ENCODE data around the gene ZCCHC24.

ZCCHC24 gene

GRCh38 chr10:79445161-79445976 is at the start of gene ZCCHC24:
Gene ZCCHC24 (minus strand): TSS chr10:79445624. CDS start chr10:79445440, 184 bp downstream.
- in situ Hi-C loops (cut with MboI; ENCODE audit: low sequenced_read_pairs): no loop called here

- in situ Hi-C loops (cut with MboI; ENCODE audit: low sequenced_read_pairs): loop anchor here (10.0 to 25.0 kb wide), 2 partner anchors 651 to 718 kb away; partner anchors contain the start of gene ANXA11
Measured at GRCh38 chr10:79493806-79494205, 48.4 kb upstream of the ZCCHC24 start.

- in situ Hi-C loops (cut with MboI; ENCODE audit: low sequenced_read_pairs): loop anchor here (10.0 to 25.0 kb wide), 2 partner anchors 652 to 719 kb away; partner anchors contain the start of gene ANXA11
Measured at GRCh38 chr10:79492839-79493238, 47.4 kb upstream of the ZCCHC24 start.

- in situ Hi-C loops (cut with MboI; ENCODE audit: low sequenced_read_pairs): loop anchor here (10.0 to 25.0 kb wide), 2 partner anchors 653 to 720 kb away; partner anchors contain the start of gene ANXA11
Measured at GRCh38 chr10:79492256-79492655, 46.8 kb upstream of the ZCCHC24 start.

- in situ Hi-C loops (cut with MboI; ENCODE audit: low sequenced_read_pairs): loop anchor here (10.0 to 25.0 kb wide), 2 partner anchors 654 to 721 kb away; partner anchors contain the start of gene ANXA11
Measured at GRCh38 chr10:79491143-79491835, 45.9 kb upstream of the ZCCHC24 start.

GRCh38 chr10:79490400-79491142 is 45.1 kb upstream of the ZCCHC24 start:
- in situ Hi-C loops (cut with MboI; ENCODE audit: low sequenced_read_pairs): loop anchor here (10.0 to 25.0 kb wide), 2 partner anchors 654 to 722 kb away; partner anchors contain the start of gene ANXA11

- in situ Hi-C loops (cut with MboI; ENCODE audit: low sequenced_read_pairs): loop anchor here (25.0 kb wide), 1 partner anchor 723 kb away; the partner anchor contains the start of gene ANXA11
Measured at GRCh38 chr10:79488870-79489269, 43.4 kb upstream of the ZCCHC24 start.

GRCh38 chr10:79488336-79488735 is 42.9 kb upstream of the ZCCHC24 start:
- in situ Hi-C loops (cut with MboI; ENCODE audit: low sequenced_read_pairs): loop anchor here (25.0 kb wide), 1 partner anchor 724 kb away; the partner anchor contains the start of gene ANXA11

GRCh38 chr10:79487296-79488194 is 42.1 kb upstream of the ZCCHC24 start:
- in situ Hi-C loops (cut with MboI; ENCODE audit: low sequenced_read_pairs): loop anchor here (25.0 kb wide), 1 partner anchor 725 kb away; the partner anchor contains the start of gene ANXA11

- in situ Hi-C loops (cut with MboI; ENCODE audit: low sequenced_read_pairs): loop anchor here (25.0 kb wide), 1 partner anchor 728 kb away; the partner anchor contains the start of gene ANXA11
Measured at GRCh38 chr10:79484476-79484875, 39.1 kb upstream of the ZCCHC24 start.

GRCh38 chr10:79483948-79484347 is 38.5 kb upstream of the ZCCHC24 start:
- in situ Hi-C loops (cut with MboI; ENCODE audit: low sequenced_read_pairs): loop anchor here (25.0 kb wide), 1 partner anchor 728 kb away; the partner anchor contains the start of gene ANXA11

- in situ Hi-C loops (cut with MboI; ENCODE audit: low sequenced_read_pairs): loop anchor here (25.0 kb wide), 1 partner anchor 729 kb away; the partner anchor contains the start of gene ANXA11
Measured at GRCh38 chr10:79483299-79483698, 37.9 kb upstream of the ZCCHC24 start.

- in situ Hi-C loops (cut with MboI; ENCODE audit: low sequenced_read_pairs): loop anchor here (25.0 kb wide), 1 partner anchor 730 kb away; the partner anchor contains the start of gene ANXA11
Measured at GRCh38 chr10:79482741-79483140, 37.3 kb upstream of the ZCCHC24 start.

GRCh38 chr10:79482304-79482703 is 36.9 kb upstream of the ZCCHC24 start:
- in situ Hi-C loops (cut with MboI; ENCODE audit: low sequenced_read_pairs): loop anchor here (25.0 kb wide), 1 partner anchor 730 kb away; the partner anchor contains the start of gene ANXA11

GRCh38 chr10:79479283-79479909 is 34.0 kb upstream of the ZCCHC24 start:
- in situ Hi-C loops (cut with MboI; ENCODE audit: low sequenced_read_pairs): loop anchor here (25.0 kb wide), 1 partner anchor 733 kb away; the partner anchor contains the start of gene ANXA11

GRCh38 chr10:79477456-79477855 is 32.0 kb upstream of the ZCCHC24 start:
- in situ Hi-C loops (cut with MboI; ENCODE audit: low sequenced_read_pairs): loop anchor here (25.0 kb wide), 1 partner anchor 735 kb away; the partner anchor contains the start of gene ANXA11

- in situ Hi-C loops (cut with MboI; ENCODE audit: low sequenced_read_pairs): loop anchor here (25.0 kb wide), 1 partner anchor 736 kb away; the partner anchor contains the start of gene ANXA11
Measured at GRCh38 chr10:79476645-79477044, 31.2 kb upstream of the ZCCHC24 start.

GRCh38 chr10:79475877-79476276 is 30.5 kb upstream of the ZCCHC24 start:
- in situ Hi-C loops (cut with MboI; ENCODE audit: low sequenced_read_pairs): loop anchor here (25.0 kb wide), 1 partner anchor 736 kb away; the partner anchor contains the start of gene ANXA11
